GM21786 (cell line): ENCODE results near the gene GPR137.
A peak's percentile ranks its signal among the peaks of the same experiment; 100 is the strongest.
"Not testable (repeated sequence)": the region's sequence is repeated elsewhere in the genome, so short reads cannot be mapped to it uniquely, and the experiment has no call there.

ENCODE experiments used
- ATAC-seq: cut with Tn5 transposase; IDR thresholded peaks from one replicate; pipeline ENCODE4 v1.9.1; 2021; ENCODE audit not compliant: unreplicated experiment

Gene GPR137

GRCh38 chr11:64316672-64317324, 31.1 kb downstream of the GPR137 start:
- ATAC-seq = no peak

GRCh38 chr11:64317325-64317960, 31.8 kb downstream of the GPR137 start, which contains the start of gene TRMT112:
TSS of gene TRMT112 (minus strand) at chr11:64317559. CDS start at chr11:64317526, 33 bp downstream.
- ATAC-seq = peak; percentile 51

DNA sequence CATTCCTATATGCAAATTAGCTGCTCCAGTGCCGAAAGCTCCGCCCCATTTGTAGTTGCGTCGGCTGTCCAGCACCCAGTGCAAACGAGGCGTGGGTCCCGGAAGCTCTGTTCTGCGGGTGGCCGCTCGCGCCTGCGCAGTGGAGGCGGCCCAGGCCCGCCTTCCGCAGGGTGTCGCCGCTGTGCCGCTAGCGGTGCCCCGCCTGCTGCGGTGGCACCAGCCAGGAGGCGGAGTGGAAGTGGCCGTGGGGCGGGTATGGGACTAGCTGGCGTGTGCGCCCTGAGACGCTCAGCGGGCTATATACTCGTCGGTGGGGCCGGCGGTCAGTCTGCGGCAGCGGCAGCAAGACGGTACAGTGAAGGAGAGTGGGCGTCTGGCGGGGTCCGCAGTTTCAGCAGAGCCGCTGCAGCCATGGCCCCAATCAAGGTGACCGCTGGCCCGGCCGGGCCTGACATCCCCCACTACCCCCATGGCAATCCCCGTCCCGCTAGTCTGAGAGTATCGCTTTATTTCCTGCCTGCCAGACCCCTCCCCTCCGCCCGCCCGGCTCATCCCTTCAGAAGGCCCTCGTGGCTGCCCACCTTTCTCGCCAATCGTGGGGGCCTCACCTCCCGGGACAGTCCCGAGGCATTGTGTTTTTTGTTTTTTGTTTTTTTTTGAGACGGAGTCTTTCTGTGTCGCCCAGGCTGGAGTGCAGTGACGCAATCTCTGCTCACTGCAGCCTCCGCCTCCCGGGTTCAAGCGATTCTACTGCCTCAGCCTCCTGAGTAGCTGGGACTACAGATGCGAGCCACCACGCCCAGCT, 32.5 kb downstream of the GPR137 start, which contains the start of gene PRDX5:
PRDX5 (plus strand) TSS at position 161 of the 805 bp plus-strand sequence; CDS start at position 256, 95 bp downstream.
- ATAC-seq = peak; percentile 75

- ATAC-seq = no peak
Observed at GRCh38 chr11:64318766-64319761, 33.4 kb downstream of the GPR137 start.

DNA sequence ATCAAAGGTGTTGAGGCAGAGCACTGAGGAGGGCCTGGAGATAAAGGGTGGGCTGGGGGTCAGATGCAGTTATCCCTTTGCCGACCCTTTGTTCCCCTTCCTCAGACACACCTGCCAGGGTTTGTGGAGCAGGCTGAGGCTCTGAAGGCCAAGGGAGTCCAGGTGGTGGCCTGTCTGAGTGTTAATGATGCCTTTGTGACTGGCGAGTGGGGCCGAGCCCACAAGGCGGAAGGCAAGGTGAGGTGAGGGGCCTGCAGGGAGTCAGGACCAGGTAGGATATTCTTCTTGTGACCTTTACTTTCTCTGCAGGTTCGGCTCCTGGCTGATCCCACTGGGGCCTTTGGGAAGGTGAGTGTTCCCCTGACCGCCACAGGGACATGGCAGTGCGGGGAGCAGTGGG, 34.9 kb downstream of the GPR137 start:
- no peak for ATAC-seq

DNA sequence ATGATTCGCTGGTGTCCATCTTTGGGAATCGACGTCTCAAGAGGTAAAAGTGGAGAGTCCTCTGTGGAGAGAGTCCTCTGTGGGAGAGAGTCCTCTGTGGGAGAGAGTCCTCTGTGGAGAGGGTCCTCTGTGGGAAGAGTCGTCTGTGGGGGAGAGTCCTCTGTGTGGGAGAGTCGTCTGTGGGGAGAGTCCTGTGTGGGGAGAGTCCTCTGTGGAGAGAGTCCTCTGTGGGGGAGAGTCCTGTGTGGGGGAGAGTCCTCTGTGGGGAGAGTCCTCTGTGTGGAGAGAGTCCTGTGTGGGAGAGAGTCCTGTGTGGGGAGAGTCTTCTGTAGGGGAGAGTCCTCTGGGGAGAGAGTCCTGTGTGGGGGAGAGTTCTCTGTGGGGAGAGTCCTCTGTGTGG, 35.4 kb downstream of the GPR137 start:
- ATAC-seq = no peak

DNA sequence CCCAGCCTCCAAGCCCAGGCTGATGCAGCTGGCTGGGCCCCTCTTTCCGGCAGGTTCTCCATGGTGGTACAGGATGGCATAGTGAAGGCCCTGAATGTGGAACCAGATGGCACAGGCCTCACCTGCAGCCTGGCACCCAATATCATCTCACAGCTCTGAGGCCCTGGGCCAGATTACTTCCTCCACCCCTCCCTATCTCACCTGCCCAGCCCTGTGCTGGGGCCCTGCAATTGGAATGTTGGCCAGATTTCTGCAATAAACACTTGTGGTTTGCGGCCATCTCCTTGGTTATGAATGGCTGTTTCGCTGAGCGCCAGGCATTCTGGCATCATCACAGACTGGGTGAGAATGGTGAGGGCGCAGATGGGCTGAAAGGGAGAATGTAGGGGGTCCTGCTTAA, 35.9 kb downstream of the GPR137 start:
- no peak for ATAC-seq

DNA sequence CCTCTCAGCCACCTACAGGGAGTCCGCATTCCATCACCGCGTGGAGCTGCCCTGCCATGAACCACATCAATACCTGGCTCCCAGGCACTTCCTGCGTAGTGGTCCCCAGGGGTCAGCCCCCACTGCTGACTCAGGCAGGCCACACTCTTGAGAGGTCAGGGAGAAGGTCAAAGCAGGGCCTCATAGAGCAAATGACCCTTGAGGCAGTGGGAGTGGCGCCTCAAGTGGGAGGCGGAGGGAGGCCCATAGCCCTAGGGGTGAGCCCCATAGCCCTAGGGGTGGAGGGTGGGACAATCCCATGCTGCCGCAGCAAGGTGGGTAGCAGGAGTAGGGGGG, 37.2 kb downstream of the GPR137 start:
- no peak for ATAC-seq

DNA sequence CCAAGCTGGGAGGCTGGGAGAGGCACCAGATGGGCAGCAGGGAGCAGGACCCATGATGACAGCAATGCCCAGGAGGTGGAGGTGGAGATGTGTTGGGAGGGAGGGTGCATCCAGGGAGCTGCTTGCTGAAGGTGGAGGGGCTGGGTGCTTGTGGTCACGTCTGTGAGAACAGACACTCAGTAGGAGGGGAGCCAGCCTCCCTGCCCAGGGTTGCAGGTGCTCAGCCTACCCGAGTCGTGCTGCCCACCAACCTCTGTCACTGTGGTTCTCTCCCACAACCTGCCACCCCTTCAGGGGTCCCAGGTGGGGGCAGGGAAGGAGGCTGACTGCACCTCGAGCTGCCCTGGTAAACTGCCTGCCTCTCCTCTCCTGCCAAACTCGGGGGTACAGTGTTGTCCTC, 37.7 kb downstream of the GPR137 start:
- ATAC-seq = no peak

DNA sequence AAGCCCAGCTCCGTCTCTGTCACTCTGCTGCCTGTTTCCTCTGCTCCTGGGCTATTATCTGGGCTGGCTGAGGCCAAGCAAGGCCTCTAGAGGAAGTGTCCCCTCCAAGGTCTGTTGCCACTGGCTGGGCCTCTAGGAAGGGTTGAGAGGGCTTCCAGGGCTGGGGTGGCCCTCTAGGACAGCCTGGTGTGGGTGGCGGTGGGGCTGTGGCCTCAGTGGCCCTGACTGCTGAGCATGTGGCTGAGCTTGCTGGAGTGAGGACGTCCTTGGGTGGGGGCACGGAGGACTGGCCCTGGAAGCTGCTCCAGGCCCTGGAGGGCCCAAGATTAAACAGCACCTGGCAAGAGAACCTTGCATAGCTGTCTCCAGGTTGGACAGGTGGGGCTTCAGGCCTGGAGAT, 38.3 kb downstream of the GPR137 start:
- ATAC-seq = not testable (repeated sequence)

- ATAC-seq = no peak
Observed at GRCh38 chr11:64324692-64325469, 39.2 kb downstream of the GPR137 start.

DNA sequence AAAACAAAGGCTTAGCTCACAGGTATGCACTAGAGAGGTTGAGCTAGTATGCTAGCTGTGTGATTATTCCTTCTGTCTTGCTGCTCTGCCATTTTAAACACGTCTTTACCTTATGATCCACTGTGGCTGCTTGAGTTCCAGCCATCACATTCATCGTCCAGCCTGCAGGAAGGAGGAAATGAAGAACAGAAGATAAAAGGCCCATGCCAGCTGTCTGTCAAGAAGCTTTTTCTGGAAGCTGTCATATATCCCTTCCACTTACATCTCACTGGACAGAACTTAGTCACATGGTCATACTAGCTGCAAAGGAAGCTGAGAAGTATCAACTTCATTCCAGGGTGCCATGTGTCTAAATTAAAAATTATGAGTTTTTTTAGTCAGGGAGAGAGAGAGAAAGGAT, 41.7 kb downstream of the GPR137 start:
- ATAC-seq = no peak

DNA sequence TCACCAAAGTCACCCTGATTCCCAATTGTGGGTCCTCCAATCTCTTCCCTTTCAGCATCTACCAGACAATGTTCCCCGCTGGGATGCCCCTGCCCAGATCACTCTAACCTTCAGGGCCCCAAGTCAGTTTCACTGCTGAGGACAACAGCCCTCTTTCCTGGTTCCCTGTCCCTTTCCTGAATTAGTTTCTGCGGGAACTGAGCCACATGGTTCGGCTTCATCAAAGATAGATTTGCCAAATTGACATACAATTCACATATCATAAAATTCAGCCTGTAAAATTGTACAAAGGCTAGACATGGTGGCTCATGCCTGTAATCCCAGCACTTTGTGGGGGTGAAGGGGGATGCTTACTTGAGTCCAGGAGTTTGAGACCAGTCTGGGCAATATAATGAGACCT, 42.3 kb downstream of the GPR137 start:
- no peak for ATAC-seq

DNA sequence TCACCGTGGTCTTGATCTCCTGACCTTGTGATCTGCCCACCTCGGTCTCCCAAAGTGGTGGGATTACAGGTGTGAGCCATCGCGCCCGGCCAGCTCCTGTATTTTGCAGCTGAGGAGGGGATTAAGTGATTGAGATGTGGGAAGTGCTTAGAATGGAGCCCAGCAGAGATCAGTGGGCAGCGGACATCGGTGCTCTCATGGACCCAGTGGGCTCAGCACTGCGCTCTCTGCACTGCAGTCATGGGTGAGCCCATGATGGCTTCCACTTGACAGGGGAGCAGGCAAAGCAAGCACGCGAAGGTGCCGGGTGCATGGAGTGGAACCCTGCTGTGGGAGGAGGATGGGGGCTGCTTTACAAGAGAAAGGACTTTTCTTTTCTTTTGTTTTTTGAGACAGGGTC, 45.2 kb downstream of the GPR137 start:
- ATAC-seq = no peak

- ATAC-seq = no peak
Observed at GRCh38 chr11:64331569-64332371, 46.1 kb downstream of the GPR137 start.

DNA sequence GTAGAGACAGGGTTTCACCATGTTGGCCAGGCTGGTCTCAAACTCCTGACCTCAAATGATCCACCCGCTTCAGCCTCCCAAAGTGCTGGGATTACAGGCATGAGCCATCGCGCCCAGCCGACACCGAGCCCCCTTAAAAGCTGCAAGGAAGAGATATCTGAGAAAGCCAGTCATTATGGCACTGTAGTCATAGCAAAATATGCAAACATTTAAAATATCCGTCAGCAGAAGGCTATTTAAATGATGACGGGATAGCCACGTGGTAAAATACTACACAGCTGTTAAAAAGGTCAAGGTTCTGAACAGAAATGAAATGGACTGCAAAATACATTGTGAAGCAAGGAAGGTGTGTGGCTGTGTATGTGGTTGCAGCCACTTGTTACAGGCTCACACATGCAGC, 47.9 kb downstream of the GPR137 start:
- no peak for ATAC-seq

GRCh38 chr11:64334764-64335735, 49.4 kb downstream of the GPR137 start:
- peak; percentile 80 for ATAC-seq
